GM23338 (cell line): ENCODE data around the gene IL16. TPM values are rescaled to one million over a fixed set of nuclear protein-coding genes. Genes with fewer than 3 reads are reported as not detected.

ENCODE experiments used
- ATAC-seq: fragments of 200-7000 bp; cut with Tn5 transposase; 3 replicates; pipeline ENCODE4 v1.9.1; 2020
- DNase-seq: peaks from one replicate; pipeline ENCODE4 v3.0.0-alpha.2; 2015; ENCODE audit warnings: low spot score
- H2AFZ ChIP-seq: fragments of 200-600 bp; sonication (generic); 2 replicates; pipeline ENCODE4 v1.8.0; 2016; ENCODE audit warnings: antibody characterized with exemption, mild to moderate bottlenecking, moderate library complexity
- H3F3A ChIP-seq: fragments of 200-600 bp; sonication (generic); replicated peaks from 2 replicates; pipeline ENCODE4 v1.8.0; 2017; ENCODE audit warnings: antibody characterized with exemption, mixed run types, low read depth
- H3K27ac ChIP-seq: fragments of 200-600 bp; sonication (generic); 2 replicates; pipeline ENCODE4 v1.6.1; 2016; ENCODE audit warnings: low read depth
- H3K27me3 ChIP-seq: fragments of 200-600 bp; sonication (generic); 2 replicates; pipeline ENCODE4 v1.8.0; 2016; ENCODE audit warnings: mild to moderate bottlenecking, mixed run types, moderate library complexity; ENCODE audit not compliant: insufficient read depth
- H3K36me3 ChIP-seq: fragments of 200-600 bp; sonication (generic); 2 replicates; pipeline ENCODE4 v1.8.0; 2016; ENCODE audit warnings: mild to moderate bottlenecking; ENCODE audit not compliant: insufficient read depth
- H3K4me1 ChIP-seq: fragments of 200-600 bp; sonication (generic); 2 replicates; pipeline ENCODE4 v1.8.0; 2016; ENCODE audit warnings: mild to moderate bottlenecking, moderate library complexity; ENCODE audit not compliant: insufficient read depth
- H3K4me2 ChIP-seq: fragments of 200-600 bp; sonication (generic); 2 replicates; pipeline ENCODE4 v1.7.1; 2017; ENCODE audit warnings: mixed run types
- H3K4me3 ChIP-seq: fragments of 200-600 bp; sonication (generic); 2 replicates; pipeline ENCODE4 v1.6.1; 2016; ENCODE audit warnings: mixed run types
- H3K79me2 ChIP-seq: fragments of 200-600 bp; sonication (generic); replicated peaks from 2 replicates; pipeline ENCODE4 v1.8.0; 2017; ENCODE audit warnings: mild to moderate bottlenecking; ENCODE audit not compliant: insufficient read depth
- H3K9me2 ChIP-seq: fragments of 200-600 bp; sonication (generic); 2 replicates; pipeline ENCODE4 v1.8.0; 2017; ENCODE audit not compliant: insufficient read depth
- H4K20me1 ChIP-seq: fragments of 200-600 bp; sonication (generic); replicated peaks from 2 replicates; pipeline ENCODE4 v1.8.0; 2017; ENCODE audit warnings: mild to moderate bottlenecking; ENCODE audit not compliant: insufficient read depth
- H3K27ac Mint-ChIP-seq: 2 replicates; pipeline ENCODE4 v1.8.0; 2020; ENCODE audit warnings: inconsistent platforms, mild to moderate bottlenecking, moderate library complexity, mixed read lengths
- H3K27me3 Mint-ChIP-seq: 3 replicates; pipeline ENCODE4 v1.8.0; 2022; ENCODE audit warnings: low read depth, mild to moderate bottlenecking, moderate library complexity, mixed read lengths, inconsistent platforms; ENCODE audit not compliant: insufficient read depth, poor library complexity
- H3K36me3 Mint-ChIP-seq: 3 replicates; pipeline ENCODE4 v1.8.0; 2021; ENCODE audit warnings: low read depth, mild to moderate bottlenecking, inconsistent platforms, moderate library complexity, mixed read lengths
- H3K4me1 Mint-ChIP-seq: 3 replicates; pipeline ENCODE4 v1.8.0; 2020; ENCODE audit warnings: mild to moderate bottlenecking, inconsistent platforms, mixed read lengths
- H3K4me3 Mint-ChIP-seq: 3 replicates; pipeline ENCODE4 v1.8.0; 2021; ENCODE audit warnings: moderate library complexity, mild to moderate bottlenecking, inconsistent platforms, mixed read lengths
- H3K9me3 Mint-ChIP-seq: 3 replicates; pipeline ENCODE4 v1.8.0; 2020; ENCODE audit warnings: moderate library complexity, mild to moderate bottlenecking, inconsistent platforms, mixed read lengths
- CREB1 ChIP-seq: fragments of 250-450 bp; sonication (Bioruptor Pico); IDR thresholded peaks from 2 replicates; pipeline ENCODE4 v1.5.0; 2020; ENCODE audit warnings: low read depth, mild to moderate bottlenecking, moderate library complexity
- CTCF ChIP-seq, 2 experiments: fragments of 200-600 bp in 1 of 2; sonication (generic) in 1 of 2; conservative IDR thresholded peaks; 2 replicates each; pipeline versions ENCODE4 v1.5.1 to v1.6.1; 2016 to 2017; ENCODE audit warnings: antibody characterized with exemption in 2 of 2, low read depth in 2 of 2, mild to moderate bottlenecking in 2 of 2, moderate library complexity in 1 of 2
- ETS1 ChIP-seq: IDR thresholded peaks from 2 replicates; pipeline ENCODE4 v1.6.1; 2016; ENCODE audit warnings: antibody characterized with exemption
- EZH2 ChIP-seq: fragments of 200-600 bp; sonication (generic); IDR thresholded peaks from one replicate; pipeline ENCODE4 v1.8.0; 2017; ENCODE audit warnings: antibody characterized with exemption, mild to moderate bottlenecking, low read depth; ENCODE audit not compliant: unreplicated experiment
- EZH2phosphoT487 ChIP-seq: fragments of 200-600 bp; sonication (generic); IDR thresholded peaks from one replicate; pipeline ENCODE4 v1.8.1; 2018; ENCODE audit warnings: antibody characterized with exemption; ENCODE audit not compliant: unreplicated experiment
- JUNB ChIP-seq: IDR thresholded peaks from one replicate; pipeline ENCODE4 v1.6.1; 2016; ENCODE audit warnings: antibody characterized with exemption; ENCODE audit not compliant: unreplicated experiment
- NANOG ChIP-seq: IDR thresholded peaks from 2 replicates; pipeline ENCODE4 v1.6.1; 2016; ENCODE audit warnings: antibody characterized with exemption, borderline replicate concordance
- POLR2AphosphoS5 ChIP-seq: IDR thresholded peaks from 2 replicates; pipeline ENCODE4 v1.6.1; 2016; ENCODE audit warnings: antibody characterized with exemption, low read depth
- REST ChIP-seq: IDR thresholded peaks from one replicate; pipeline ENCODE4 v1.6.1; 2018; ENCODE audit warnings: antibody characterized with exemption; ENCODE audit not compliant: unreplicated experiment
- STAT1 ChIP-seq: IDR thresholded peaks from one replicate; pipeline ENCODE4 v1.6.1; 2016; ENCODE audit warnings: antibody characterized with exemption; ENCODE audit not compliant: unreplicated experiment
- ZNF114 ChIP-seq: fragments of 250-450 bp; sonication (Bioruptor Pico); IDR thresholded peaks from 2 replicates; pipeline ENCODE4 v1.5.0; 2020; ENCODE audit warnings: mild to moderate bottlenecking, moderate library complexity
- ZNF331 ChIP-seq: fragments of 250-450 bp; sonication (Bioruptor Pico); IDR thresholded peaks from 2 replicates; pipeline ENCODE4 v1.5.0; 2020; ENCODE audit warnings: low read depth, mild to moderate bottlenecking, moderate library complexity
- ZNF462 ChIP-seq: fragments of 250-450 bp; sonication (Bioruptor Pico); IDR thresholded peaks from 2 replicates; pipeline ENCODE4 v1.5.0; 2020; ENCODE audit warnings: mild to moderate bottlenecking, moderate library complexity
- polyA plus RNA-seq: library from polyadenylated mRNA; unstranded; fragments of >200 nt; fragmentation: Nextera tagmentation; extraction: Ambion mirVana; gene quantifications from 2 replicates; pipeline ENCODE4 v1.2.1, GENCODE V29; 2016
- total RNA-seq: library from RNA; depleted of rRNA; stranded (reverse); fragments of >200 nt; shearing (Covaris generic); gene quantifications from 2 replicates; pipeline ENCODE4 v1.2.3, GENCODE V29; 2014

Gene IL16
- total and polyA plus RNA-seq, 2 experiments from 2014 or later = 0.29 TPM; not detected in 1

- ATAC-seq = no peak
- Histone ChIP-seq H2AFZ (peak overlapping the region; percentile 66; the same call in 1 of the 2 replicates), H4K20me1 (no peaks in the 10 kb centered on the region), H3K4me2 (no peak overlapping the region), H3F3A (no peaks in the 10 kb centered on the region), H3K4me3 (no peak overlapping the region), H3K79me2 (no peaks in the 10 kb centered on the region), H3K4me1 (no peaks in the 10 kb centered on the region), H3K9me2 (no peaks in the 10 kb centered on the region), H3K36me3 (no peaks in the 10 kb centered on the region), H3K27ac (no peak overlapping the region), H3K27me3 (no peaks in the 10 kb centered on the region)
- DNase-seq = no peak
- Mint-ChIP-seq H3K4me3 (no peak overlapping the region), H3K36me3 (no peaks in the 10 kb centered on the region), H3K27ac (no peak overlapping the region), H3K27me3 (peaks cover 3% of the 10 kb centered on the region), H3K9me3 (no peaks in the 10 kb centered on the region), H3K4me1 (no peaks in the 10 kb centered on the region)
- TF ChIP-seq ZNF114 (CRISPR knock-in tag) (no peak), ETS1 (no peak), CREB1 (CRISPR knock-in tag) (no peak), EZH2phosphoT487 (no peak), EZH2 (no peak), CTCF (conservative IDR thresholded peaks at IDR 0.05; ENCODE audit: low read depth in 2 of 2) (no peak), STAT1 (no peak), REST (no peak), ZNF462 (CRISPR knock-in tag) (no peak), ZNF331 (CRISPR knock-in tag) (no peak), JUNB (no peak), NANOG (no peak), POLR2AphosphoS5 (no peak)
Observed at GRCh38 chr15:81189583-81190283, 6.9 kb upstream of the IL16 start.
